GM23338 (cell line): ENCODE results near the gene WDR17. TPM values are rescaled to one million over a fixed set of nuclear protein-coding genes. Genes with fewer than 3 reads are reported as not detected.
A peak's percentile ranks its signal among the peaks of the same experiment; 100 is the strongest.

Experiments used
- ATAC-seq: fragments of 200-7000 bp; cut with Tn5 transposase; 3 replicates; pipeline ENCODE4 v1.9.1; 2020
- DNase-seq: peaks from one replicate; pipeline ENCODE4 v3.0.0-alpha.2; 2015; ENCODE audit warnings: low spot score
- H2AFZ ChIP-seq: fragments of 200-600 bp; sonication (generic); 2 replicates; pipeline ENCODE4 v1.8.0; 2016; ENCODE audit warnings: antibody characterized with exemption, mild to moderate bottlenecking, moderate library complexity
- H3F3A ChIP-seq: fragments of 200-600 bp; sonication (generic); replicated peaks from 2 replicates; pipeline ENCODE4 v1.8.0; 2017; ENCODE audit warnings: antibody characterized with exemption, mixed run types, low read depth
- H3K27ac ChIP-seq: fragments of 200-600 bp; sonication (generic); 2 replicates; pipeline ENCODE4 v1.6.1; 2016; ENCODE audit warnings: low read depth
- H3K27me3 ChIP-seq: fragments of 200-600 bp; sonication (generic); 2 replicates; pipeline ENCODE4 v1.8.0; 2016; ENCODE audit warnings: mild to moderate bottlenecking, mixed run types, moderate library complexity; ENCODE audit not compliant: insufficient read depth
- H3K36me3 ChIP-seq: fragments of 200-600 bp; sonication (generic); 2 replicates; pipeline ENCODE4 v1.8.0; 2016; ENCODE audit warnings: mild to moderate bottlenecking; ENCODE audit not compliant: insufficient read depth
- H3K4me1 ChIP-seq: fragments of 200-600 bp; sonication (generic); 2 replicates; pipeline ENCODE4 v1.8.0; 2016; ENCODE audit warnings: mild to moderate bottlenecking, moderate library complexity; ENCODE audit not compliant: insufficient read depth
- H3K4me2 ChIP-seq: fragments of 200-600 bp; sonication (generic); 2 replicates; pipeline ENCODE4 v1.7.1; 2017; ENCODE audit warnings: mixed run types
- H3K4me3 ChIP-seq: fragments of 200-600 bp; sonication (generic); 2 replicates; pipeline ENCODE4 v1.6.1; 2016; ENCODE audit warnings: mixed run types
- H3K79me2 ChIP-seq: fragments of 200-600 bp; sonication (generic); replicated peaks from 2 replicates; pipeline ENCODE4 v1.8.0; 2017; ENCODE audit warnings: mild to moderate bottlenecking; ENCODE audit not compliant: insufficient read depth
- H3K9me2 ChIP-seq: fragments of 200-600 bp; sonication (generic); 2 replicates; pipeline ENCODE4 v1.8.0; 2017; ENCODE audit not compliant: insufficient read depth
- H4K20me1 ChIP-seq: fragments of 200-600 bp; sonication (generic); replicated peaks from 2 replicates; pipeline ENCODE4 v1.8.0; 2017; ENCODE audit warnings: mild to moderate bottlenecking; ENCODE audit not compliant: insufficient read depth
- H3K27ac Mint-ChIP-seq: 2 replicates; pipeline ENCODE4 v1.8.0; 2020; ENCODE audit warnings: inconsistent platforms, mild to moderate bottlenecking, moderate library complexity, mixed read lengths
- H3K27me3 Mint-ChIP-seq: 3 replicates; pipeline ENCODE4 v1.8.0; 2022; ENCODE audit warnings: low read depth, mild to moderate bottlenecking, moderate library complexity, mixed read lengths, inconsistent platforms; ENCODE audit not compliant: insufficient read depth, poor library complexity
- H3K36me3 Mint-ChIP-seq: 3 replicates; pipeline ENCODE4 v1.8.0; 2021; ENCODE audit warnings: low read depth, mild to moderate bottlenecking, inconsistent platforms, moderate library complexity, mixed read lengths
- H3K4me1 Mint-ChIP-seq: 3 replicates; pipeline ENCODE4 v1.8.0; 2020; ENCODE audit warnings: mild to moderate bottlenecking, inconsistent platforms, mixed read lengths
- H3K4me3 Mint-ChIP-seq: 3 replicates; pipeline ENCODE4 v1.8.0; 2021; ENCODE audit warnings: moderate library complexity, mild to moderate bottlenecking, inconsistent platforms, mixed read lengths
- H3K9me3 Mint-ChIP-seq: 3 replicates; pipeline ENCODE4 v1.8.0; 2020; ENCODE audit warnings: moderate library complexity, mild to moderate bottlenecking, inconsistent platforms, mixed read lengths
- CREB1 ChIP-seq: fragments of 250-450 bp; sonication (Bioruptor Pico); IDR thresholded peaks from 2 replicates; pipeline ENCODE4 v1.5.0; 2020; ENCODE audit warnings: low read depth, mild to moderate bottlenecking, moderate library complexity
- CTCF ChIP-seq, 2 experiments: fragments of 200-600 bp in 1 of 2; sonication (generic) in 1 of 2; conservative IDR thresholded peaks; 2 replicates each; pipeline versions ENCODE4 v1.5.1 to v1.6.1; 2016 to 2017; ENCODE audit warnings: antibody characterized with exemption in 2 of 2, low read depth in 2 of 2, mild to moderate bottlenecking in 2 of 2, moderate library complexity in 1 of 2
- EZH2 ChIP-seq: fragments of 200-600 bp; sonication (generic); IDR thresholded peaks from one replicate; pipeline ENCODE4 v1.8.0; 2017; ENCODE audit warnings: antibody characterized with exemption, mild to moderate bottlenecking, low read depth; ENCODE audit not compliant: unreplicated experiment
- EZH2phosphoT487 ChIP-seq: fragments of 200-600 bp; sonication (generic); IDR thresholded peaks from one replicate; pipeline ENCODE4 v1.8.1; 2018; ENCODE audit warnings: antibody characterized with exemption; ENCODE audit not compliant: unreplicated experiment
- NANOG ChIP-seq: IDR thresholded peaks from 2 replicates; pipeline ENCODE4 v1.6.1; 2016; ENCODE audit warnings: antibody characterized with exemption, borderline replicate concordance
- POLR2AphosphoS5 ChIP-seq: IDR thresholded peaks from 2 replicates; pipeline ENCODE4 v1.6.1; 2016; ENCODE audit warnings: antibody characterized with exemption, low read depth
- REST ChIP-seq: IDR thresholded peaks from one replicate; pipeline ENCODE4 v1.6.1; 2018; ENCODE audit warnings: antibody characterized with exemption; ENCODE audit not compliant: unreplicated experiment
- STAT1 ChIP-seq: IDR thresholded peaks from one replicate; pipeline ENCODE4 v1.6.1; 2016; ENCODE audit warnings: antibody characterized with exemption; ENCODE audit not compliant: unreplicated experiment
- ZNF114 ChIP-seq: fragments of 250-450 bp; sonication (Bioruptor Pico); IDR thresholded peaks from 2 replicates; pipeline ENCODE4 v1.5.0; 2020; ENCODE audit warnings: mild to moderate bottlenecking, moderate library complexity
- ZNF331 ChIP-seq: fragments of 250-450 bp; sonication (Bioruptor Pico); IDR thresholded peaks from 2 replicates; pipeline ENCODE4 v1.5.0; 2020; ENCODE audit warnings: low read depth, mild to moderate bottlenecking, moderate library complexity
- ZNF462 ChIP-seq: fragments of 250-450 bp; sonication (Bioruptor Pico); IDR thresholded peaks from 2 replicates; pipeline ENCODE4 v1.5.0; 2020; ENCODE audit warnings: mild to moderate bottlenecking, moderate library complexity
- polyA plus RNA-seq: library from polyadenylated mRNA; unstranded; fragments of >200 nt; fragmentation: Nextera tagmentation; extraction: Ambion mirVana; gene quantifications from 2 replicates; pipeline ENCODE4 v1.2.1, GENCODE V29; 2016
- total RNA-seq: library from RNA; depleted of rRNA; stranded (reverse); fragments of >200 nt; shearing (Covaris generic); gene quantifications from 2 replicates; pipeline ENCODE4 v1.2.3, GENCODE V29; 2014
- TF ChIP-seq, protein P1 (sequence below): IDR thresholded peaks from 2 replicates; pipeline ENCODE4 v1.6.1; 2016; ENCODE audit warnings: antibody characterized with exemption

The WDR17 gene
- total and polyA plus RNA-seq, 2 experiments from 2014 or later = 1.9 to 4.3 TPM

DNA sequence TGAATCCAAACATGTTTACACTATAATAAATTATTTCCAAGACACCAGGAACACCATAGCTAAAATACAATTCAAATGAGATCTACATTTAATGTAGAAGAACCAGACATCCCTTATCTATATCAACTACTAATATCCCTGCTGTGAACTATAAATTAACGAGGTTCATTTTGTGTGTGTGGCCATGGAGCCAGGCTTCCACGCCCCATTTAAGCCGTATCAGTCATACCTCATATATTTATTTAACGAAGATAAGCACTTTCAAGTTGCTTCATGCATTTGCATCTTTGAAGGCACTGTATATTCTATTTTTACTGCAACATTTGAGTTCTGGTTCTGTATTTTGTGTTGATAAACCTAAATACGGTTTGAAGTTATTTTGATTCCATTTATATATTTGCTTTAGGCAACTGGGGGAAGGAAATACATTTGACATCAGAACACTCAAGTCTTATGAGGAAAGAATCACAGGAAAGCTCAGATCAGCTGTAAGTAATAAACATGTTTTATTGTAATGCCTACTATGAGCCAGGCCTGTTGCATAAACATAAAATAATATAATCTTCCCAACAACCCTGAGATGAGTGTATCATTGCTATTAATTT is 45.1 kb upstream of the WDR17 start:
- no peak for ATAC-seq
- Mint-ChIP-seq H3K4me1 (no peaks in the 10 kb centered on the region), H3K27me3 (peaks cover 3% of the 10 kb centered on the region), H3K36me3 (no peaks in the 10 kb centered on the region), H3K9me3 (no peaks in the 10 kb centered on the region; the same call in 2 of the 3 replicates), H3K27ac (no peak overlapping the region), H3K4me3 (no peak overlapping the region)
- H3K27me3 ChIP-seq = no peaks in the 10 kb centered on the region
- H4K20me1 ChIP-seq = no peaks in the 10 kb centered on the region
- DNase-seq = no peak
- H2AFZ ChIP-seq = 0 out of 2 replicates have a peak overlapping the region, but pooled peaks have one; percentile 50
- H3K27ac ChIP-seq = no peak overlapping the region
- H3F3A ChIP-seq = no peaks in the 10 kb centered on the region
- 0 out of 2 replicates have a peak, but pooled peaks cover 4% of the 10 kb centered on the region for H3K9me2 ChIP-seq
- no peak overlapping the region for H3K4me2 ChIP-seq
- H3K79me2 ChIP-seq = no peaks in the 10 kb centered on the region
- no peaks in the 10 kb centered on the region for H3K36me3 ChIP-seq
- no peaks in the 10 kb centered on the region for H3K4me1 ChIP-seq
- no peak overlapping the region for H3K4me3 ChIP-seq
- TF ChIP-seq STAT1 (no peak), ZNF331 (CRISPR knock-in tag) (no peak), ZNF462 (CRISPR knock-in tag) (no peak), EZH2phosphoT487 (no peak), CTCF (conservative IDR thresholded peaks at IDR 0.05; ENCODE audit: low read depth in 2 of 2) (no peak), POLR2AphosphoS5 (no peak), REST (no peak), ZNF114 (no peak), EZH2 (no peak), CREB1 (no peak), NANOG (no peak)
- TF ChIP-seq, protein P1, sequence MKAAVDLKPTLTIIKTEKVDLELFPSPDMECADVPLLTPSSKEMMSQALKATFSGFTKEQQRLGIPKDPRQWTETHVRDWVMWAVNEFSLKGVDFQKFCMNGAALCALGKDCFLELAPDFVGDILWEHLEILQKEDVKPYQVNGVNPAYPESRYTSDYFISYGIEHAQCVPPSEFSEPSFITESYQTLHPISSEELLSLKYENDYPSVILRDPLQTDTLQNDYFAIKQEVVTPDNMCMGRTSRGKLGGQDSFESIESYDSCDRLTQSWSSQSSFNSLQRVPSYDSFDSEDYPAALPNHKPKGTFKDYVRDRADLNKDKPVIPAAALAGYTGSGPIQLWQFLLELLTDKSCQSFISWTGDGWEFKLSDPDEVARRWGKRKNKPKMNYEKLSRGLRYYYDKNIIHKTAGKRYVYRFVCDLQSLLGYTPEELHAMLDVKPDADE = no peak
